GM11168 (cell line): ENCODE measurements around the gene SPAG6.

Source experiments
- in situ Hi-C: fragments of 300-500 bp; cut with MboI; formaldehyde crosslinking; loops from one replicate; pipeline ENCODE4 v1.12.0; 2022; ENCODE audit warnings: low sequenced_read_pairs; ENCODE audit not compliant: unreplicated experiment

The SPAG6 gene

DNA sequence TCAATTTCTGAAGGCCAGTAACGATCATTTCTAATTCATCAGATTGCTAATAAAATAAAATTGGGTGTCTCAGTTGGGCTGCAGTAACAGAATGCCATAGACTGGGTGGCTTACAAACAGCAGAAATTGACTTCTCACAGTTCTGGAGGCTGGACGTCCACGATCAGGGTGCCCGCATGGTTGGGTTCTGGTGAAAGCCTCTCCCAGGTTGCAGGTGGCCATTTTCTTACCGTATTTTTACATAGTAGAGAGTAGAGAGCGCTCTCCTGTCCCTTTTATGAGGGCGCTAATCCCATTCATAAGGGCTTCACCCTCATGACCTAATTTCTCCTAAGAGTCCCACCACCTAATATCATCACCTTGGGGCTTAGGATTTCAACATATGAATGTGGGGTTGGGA is 106.0 kb downstream of the SPAG6 start:
- in situ Hi-C loops, result no loop called here

GRCh38 chr10:22453320-22453719 is 108.0 kb downstream of the SPAG6 start:
- in situ Hi-C loops, result no loop called here

- in situ Hi-C loops, result no loop called here
Measured at GRCh38 chr10:22453948-22454591, 108.8 kb downstream of the SPAG6 start.

GRCh38 chr10:22454634-22455033 is 109.3 kb downstream of the SPAG6 start:
- in situ Hi-C loops, result no loop called here

DNA sequence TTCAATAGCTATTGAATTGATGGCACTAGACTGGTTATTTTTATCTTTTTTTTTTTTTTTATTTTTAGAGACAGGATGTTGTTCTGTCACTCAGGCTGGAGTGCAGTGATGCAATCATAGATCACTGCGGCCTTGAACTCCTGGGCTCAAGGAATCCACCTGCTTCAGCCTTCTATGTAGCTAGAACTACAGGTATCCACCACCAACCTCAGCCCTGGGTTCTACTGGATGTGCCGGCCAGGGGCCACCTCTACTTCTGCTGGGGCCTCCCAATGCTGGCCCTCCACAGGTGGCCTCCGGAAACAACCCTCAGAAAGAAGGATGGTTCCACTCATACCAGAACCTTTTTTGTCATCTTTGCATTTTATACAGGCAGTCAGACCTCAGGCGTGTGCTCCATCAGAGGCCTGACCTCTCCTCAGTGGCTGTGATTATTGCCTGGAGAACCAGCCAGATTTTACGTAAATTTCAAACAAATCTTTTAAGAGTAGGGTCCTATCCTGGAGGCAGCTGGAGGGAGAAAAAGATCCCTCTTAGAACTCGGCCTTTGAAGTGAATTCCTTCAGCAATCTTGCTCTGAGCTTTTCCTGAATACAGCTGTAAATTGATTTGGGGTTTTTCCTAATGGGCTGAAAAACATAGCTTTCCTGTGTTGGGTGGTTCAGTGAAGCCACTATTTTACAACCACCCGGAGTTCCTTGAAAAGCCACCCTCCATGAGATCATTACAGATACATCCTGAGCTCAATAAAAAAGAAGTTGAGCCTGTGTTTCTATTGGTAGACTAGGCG is 110.0 kb downstream of the SPAG6 start:
- in situ Hi-C loops, result no loop called here

DNA sequence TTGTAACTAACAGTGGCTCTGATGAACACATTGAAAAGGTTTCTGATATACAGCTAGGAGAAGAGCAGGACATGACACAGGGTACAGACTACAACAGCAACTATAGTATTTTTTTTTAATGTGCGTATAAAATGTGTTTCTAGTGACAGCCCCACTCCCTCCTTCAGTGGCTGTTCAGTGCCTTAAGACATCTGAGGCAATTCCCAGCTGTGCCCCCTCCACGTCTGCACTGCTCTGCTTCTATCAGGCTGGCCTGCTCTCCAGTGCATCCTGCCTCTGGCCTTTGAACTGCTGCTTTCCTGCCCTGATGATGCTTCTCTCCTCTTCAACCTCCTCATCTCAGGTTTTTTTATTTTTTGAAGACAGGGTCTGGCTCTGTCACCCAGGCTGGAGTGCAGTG is 111.2 kb downstream of the SPAG6 start:
- in situ Hi-C loops, result no loop called here

GRCh38 chr10:22458272-22459038 is 113.2 kb downstream of the SPAG6 start:
- in situ Hi-C loops, result no loop called here

GRCh38 chr10:22459496-22459895 is 114.2 kb downstream of the SPAG6 start:
- in situ Hi-C loops, result no loop called here

DNA sequence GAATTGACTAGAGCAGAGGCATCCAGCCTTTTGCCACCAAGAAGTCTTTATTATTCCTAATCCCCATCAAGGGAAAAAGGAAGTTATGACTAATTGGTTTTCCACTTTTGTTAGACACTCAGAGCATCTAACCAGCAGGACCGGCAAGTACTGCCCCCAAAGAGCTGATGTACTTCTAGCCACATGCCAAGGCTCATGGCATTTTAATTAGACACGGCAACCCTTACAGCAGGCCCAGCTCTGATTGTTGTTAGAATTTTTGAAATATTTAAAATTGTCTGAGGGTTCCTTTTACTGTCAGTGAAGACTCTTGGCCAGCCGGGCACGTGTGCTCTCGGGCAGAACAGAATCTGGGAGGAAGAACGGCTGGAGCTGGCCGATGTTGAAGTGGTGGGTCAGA is 114.8 kb downstream of the SPAG6 start:
- in situ Hi-C loops, result no loop called here

GRCh38 chr10:22460531-22461403 is 115.5 kb downstream of the SPAG6 start:
- in situ Hi-C loops, result no loop called here

GRCh38 chr10:22461891-22462290 is 116.6 kb downstream of the SPAG6 start:
- in situ Hi-C loops, result no loop called here

DNA sequence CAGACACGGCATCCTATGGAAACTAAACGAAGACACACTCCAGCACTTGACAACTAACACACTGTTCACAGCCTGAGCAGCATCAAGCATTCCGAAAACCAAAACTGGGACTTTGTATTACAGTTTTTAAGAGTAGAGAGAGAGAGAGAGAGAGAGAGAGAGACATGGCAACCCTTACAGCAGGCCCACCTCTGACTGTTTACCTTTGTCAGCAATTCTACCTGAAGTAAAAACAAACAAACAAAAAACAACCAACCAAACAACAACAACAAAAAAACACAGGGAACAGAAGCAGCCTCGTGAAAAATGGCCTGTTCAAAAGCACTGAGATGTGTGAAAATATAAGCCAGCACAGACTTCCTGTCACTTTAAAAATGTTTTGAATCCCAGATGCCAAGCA is 118.0 kb downstream of the SPAG6 start:
- in situ Hi-C loops, result no loop called here

- in situ Hi-C loops, result no loop called here
Measured at GRCh38 chr10:22464966-22465629, 119.8 kb downstream of the SPAG6 start.

GRCh38 chr10:22466763-22467334 is 121.6 kb downstream of the SPAG6 start:
- in situ Hi-C loops, result no loop called here
